ENCODE measurements around the gene SH3BP2. TPM values are rescaled to one million over a fixed set of nuclear protein-coding genes. Genes with fewer than 3 reads are reported as not detected.

Gene SH3BP2
- total RNA-seq: 10 to 100 TPM; 20.1 to 25.2 TPM

- TF ChIP-seq CTCF (IDR thresholded peaks at IDR 0.05): no peak
- Histone ChIP-seq H3K4me3 (peak within 1 kb of the TSS; percentile 62 to 90), H3K27ac (peak within 1 kb of the TSS; percentile 61 to 88), H3K36me3 (no peaks in the 10 kb centered on the region), H3K27me3 (no peaks in the 10 kb centered on the region), H3K9me3 (no peaks in the 10 kb centered on the region), H3K4me1 (peaks cover 0 to 87% of the 10 kb centered on the region in 2 donors)
- no peak for DNase-seq (ENCODE audit: low spot score)
Observed at GRCh38 chr4:2792711-2793585, at the start of gene SH3BP2. Gene SH3BP2, plus strand, starts transcription at chr4:2793085. Its CDS starts 27,533 bp downstream, at chr4:2820618.

- peaks cover 0 to 13% of the 10 kb centered on the region in 2 donors for H3K4me1 ChIP-seq
- no peak for DNase-seq (ENCODE audit: low spot score)
- TF ChIP-seq CTCF (IDR thresholded peaks at IDR 0.05): no peak
- no peaks in the 10 kb centered on the region for H3K27me3 ChIP-seq
- H3K27ac ChIP-seq: no peak overlapping the region
- no peaks in the 10 kb centered on the region for H3K9me3 ChIP-seq
- no peak overlapping the region for H3K4me3 ChIP-seq
- H3K36me3 ChIP-seq: peaks cover 62% of the 10 kb centered on the region
Observed at GRCh38 chr4:2743518-2744445, 49.1 kb upstream of the SH3BP2 start.

- peaks cover 62% of the 10 kb centered on the region for H3K36me3 ChIP-seq
- H3K4me1 ChIP-seq: peaks cover 0 to 13% of the 10 kb centered on the region in 2 donors
- no peak overlapping the region for H3K4me3 ChIP-seq
- H3K27me3 ChIP-seq: no peaks in the 10 kb centered on the region
- H3K27ac ChIP-seq: no peak overlapping the region
- DNase-seq (ENCODE audit: low spot score): no peak
- TF ChIP-seq CTCF (IDR thresholded peaks at IDR 0.05): no peak
- H3K9me3 ChIP-seq: no peaks in the 10 kb centered on the region
Observed at GRCh38 chr4:2744576-2745270, 48.2 kb upstream of the SH3BP2 start.

- Histone ChIP-seq H3K4me1 (peaks cover 0 to 18% of the 10 kb centered on the region in 2 donors), H3K9me3 (no peaks in the 10 kb centered on the region), H3K27ac (no peak overlapping the region), H3K4me3 (no peak overlapping the region), H3K36me3 (peaks cover 62% of the 10 kb centered on the region), H3K27me3 (no peaks in the 10 kb centered on the region)
- DNase-seq (ENCODE audit: low spot score): no peak
- TF ChIP-seq CTCF (IDR thresholded peaks at IDR 0.05): no peak
Observed at GRCh38 chr4:2745516-2745915, 47.4 kb upstream of the SH3BP2 start.

GRCh38 chr4:2745981-2746806 lies 46.7 kb upstream of the SH3BP2 start:
- no peak for DNase-seq (ENCODE audit: low spot score)
- peaks cover 62% of the 10 kb centered on the region for H3K36me3 ChIP-seq
- no peak overlapping the region for H3K4me3 ChIP-seq
- H3K27me3 ChIP-seq: no peaks in the 10 kb centered on the region
- H3K4me1 ChIP-seq: peaks cover 0 to 25% of the 10 kb centered on the region in 2 donors
- TF ChIP-seq CTCF (IDR thresholded peaks at IDR 0.05): no peak
- H3K9me3 ChIP-seq: no peaks in the 10 kb centered on the region
- peak overlapping the region; percentile 16 to 22 for H3K27ac ChIP-seq

Measured in right atrium auricular region (tissue), 2 donors.